ENCODE results near the gene KDM6A. TPM values are rescaled to one million over a fixed set of nuclear protein-coding genes. Genes with fewer than 3 reads are reported as not detected.

Gene KDM6A
- total RNA-seq, result 11.1 and 12.1 TPM in 2 replicates

GRCh38 chrX:44872821-44873414, at the start of gene KDM6A:
Gene KDM6A (plus strand): TSS chrX:44873188. CDS start chrX:44873552, 364 bp downstream.

GRCh38 chrX:44843753-44844152, 29.2 kb upstream of the KDM6A start, which contains the start of gene DUSP21:
Gene DUSP21 (plus strand): TSS chrX:44844021. CDS start chrX:44844133, 112 bp downstream.

Other genes with a start within 250 kb of the KDM6A start
- not detected in 2 replicates for gene DUSP21, start 29.2 kb upstream of the KDM6A start, total RNA-seq